CD4-positive, alpha-beta T cell treated with Interleukin-4 for 4 hours (primary cell): ENCODE results near the gene GOLGA2.

ENCODE experiments used
- DNase-seq: peaks from one replicate; pipeline ENCODE4 v3.0.0-alpha.2; 2020

GOLGA2 gene

DNA sequence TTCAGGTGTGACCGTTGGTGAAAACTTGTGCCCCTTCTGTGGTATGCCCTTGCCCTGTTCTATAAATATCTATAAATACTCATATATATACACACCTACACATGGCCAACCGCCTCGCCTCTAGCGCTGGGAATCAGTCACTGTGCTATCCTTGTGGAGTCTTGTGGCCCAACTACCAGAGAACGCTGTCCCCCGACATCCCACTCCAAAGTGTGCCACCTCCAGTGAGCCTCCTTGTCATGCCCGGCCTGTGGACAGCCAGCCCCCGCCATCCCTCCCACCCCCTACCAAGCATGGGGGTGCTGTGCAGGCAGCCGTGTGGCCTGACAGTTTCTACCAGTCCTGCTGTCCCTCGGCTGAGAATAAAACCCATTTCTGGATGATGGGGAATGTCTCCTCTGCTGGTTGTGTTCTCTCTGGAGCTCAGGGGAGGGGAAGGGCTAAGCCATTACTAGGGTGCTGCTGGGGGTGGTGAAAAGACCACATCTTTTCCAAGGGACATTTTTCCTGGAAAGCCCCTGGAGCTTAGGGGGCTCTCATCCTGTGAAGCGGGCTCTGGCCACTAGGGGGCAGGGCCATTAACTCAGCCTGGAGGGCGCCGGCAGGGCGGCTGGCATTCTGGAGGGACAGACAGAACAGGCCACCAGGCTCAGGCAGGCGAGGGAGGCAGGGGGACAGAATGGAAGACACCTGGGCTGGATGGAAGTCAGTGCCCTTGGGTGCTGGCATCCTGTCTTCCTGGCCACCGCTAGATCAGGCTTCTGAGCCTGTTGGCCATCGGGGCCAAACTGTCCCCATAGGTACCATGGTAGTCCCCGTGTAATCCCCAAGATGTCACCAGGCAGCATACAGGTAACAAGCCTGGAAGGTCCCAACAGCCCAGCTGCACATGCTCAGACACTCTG lies 20.7 kb downstream of the GOLGA2 start:
- DNase-seq, result peak; percentile 53

DNA sequence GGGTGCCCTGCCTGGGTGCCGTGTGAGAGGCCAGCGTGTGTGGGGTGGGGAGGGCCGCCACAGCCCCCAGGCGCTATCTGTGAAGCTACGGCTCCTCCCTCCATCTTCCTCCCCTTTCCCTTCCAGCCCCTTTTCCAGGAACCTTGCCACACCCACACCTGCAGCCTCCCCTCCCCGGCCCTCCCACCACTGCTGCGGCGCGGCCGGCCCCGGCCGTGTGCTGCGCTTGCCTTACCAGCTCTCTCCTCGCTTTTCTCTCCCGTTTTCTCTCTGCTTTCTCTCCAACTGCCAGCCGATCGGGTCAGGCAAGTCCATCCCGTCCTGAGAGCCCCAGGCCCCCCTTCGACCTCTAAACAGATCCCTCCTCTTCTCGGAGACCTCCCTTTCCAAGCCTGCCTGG lies 21.4 kb downstream of the GOLGA2 start:
- no peak for DNase-seq

DNA sequence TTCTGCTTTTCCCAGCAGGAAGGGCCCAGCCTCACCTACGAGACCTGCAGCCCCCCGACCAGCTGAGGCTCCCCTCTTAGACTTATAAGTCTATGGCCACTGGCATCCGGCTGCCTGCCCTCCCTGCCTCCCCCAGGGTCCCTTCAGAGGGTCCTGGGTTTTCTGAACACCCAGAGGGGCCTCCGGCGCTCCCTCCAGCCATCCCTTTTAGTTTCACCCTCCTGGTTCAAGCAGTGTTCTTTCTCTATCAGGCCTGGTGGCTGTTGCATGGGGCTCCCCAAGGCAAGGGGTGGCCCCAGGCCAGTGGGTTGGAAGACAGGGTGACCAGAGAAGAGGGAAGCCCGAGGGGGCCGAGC lies 21.8 kb downstream of the GOLGA2 start:
- DNase-seq, result no peak

DNA sequence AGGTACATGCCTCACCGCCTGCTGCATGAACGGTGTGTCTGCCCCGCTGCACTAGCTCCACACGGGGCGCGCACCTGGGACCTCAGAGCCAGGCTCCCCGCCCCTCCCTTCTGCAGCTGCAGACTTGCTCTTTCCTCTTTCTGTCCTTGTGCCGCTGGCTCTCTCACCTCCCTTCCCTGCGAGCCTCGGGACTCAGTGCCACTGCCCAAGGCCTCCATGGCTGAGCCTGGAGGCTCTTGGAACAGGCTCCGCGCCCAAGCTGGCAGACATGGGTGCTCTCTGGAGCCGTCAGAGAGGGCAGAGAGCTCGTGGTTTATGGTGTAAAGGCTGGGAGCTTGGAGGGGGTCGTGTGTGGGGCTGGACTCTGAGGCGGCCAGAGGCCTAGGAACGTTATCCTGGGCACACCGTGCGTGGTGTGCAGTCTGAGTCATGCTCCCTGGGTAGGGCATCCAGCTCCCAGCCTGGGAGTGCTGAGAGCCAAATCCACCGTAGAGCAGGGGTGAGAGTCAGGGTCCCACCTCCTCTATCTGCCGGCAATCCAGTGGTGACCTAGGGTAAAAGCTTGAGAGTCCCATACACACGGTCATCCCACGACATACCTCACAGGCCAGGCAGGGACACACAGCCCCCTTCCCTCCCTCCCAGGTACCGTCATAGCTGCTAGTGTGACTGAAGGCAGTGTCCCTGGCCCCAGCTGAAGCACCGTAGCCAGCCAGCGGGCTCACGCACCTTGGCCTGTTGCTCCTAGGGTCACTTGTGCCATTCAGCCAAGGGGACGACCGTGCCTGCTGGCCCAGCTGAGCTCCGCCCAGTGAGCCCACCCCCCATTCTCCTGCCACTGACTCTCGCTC lies 22.4 kb downstream of the GOLGA2 start:
- no peak for DNase-seq

DNA sequence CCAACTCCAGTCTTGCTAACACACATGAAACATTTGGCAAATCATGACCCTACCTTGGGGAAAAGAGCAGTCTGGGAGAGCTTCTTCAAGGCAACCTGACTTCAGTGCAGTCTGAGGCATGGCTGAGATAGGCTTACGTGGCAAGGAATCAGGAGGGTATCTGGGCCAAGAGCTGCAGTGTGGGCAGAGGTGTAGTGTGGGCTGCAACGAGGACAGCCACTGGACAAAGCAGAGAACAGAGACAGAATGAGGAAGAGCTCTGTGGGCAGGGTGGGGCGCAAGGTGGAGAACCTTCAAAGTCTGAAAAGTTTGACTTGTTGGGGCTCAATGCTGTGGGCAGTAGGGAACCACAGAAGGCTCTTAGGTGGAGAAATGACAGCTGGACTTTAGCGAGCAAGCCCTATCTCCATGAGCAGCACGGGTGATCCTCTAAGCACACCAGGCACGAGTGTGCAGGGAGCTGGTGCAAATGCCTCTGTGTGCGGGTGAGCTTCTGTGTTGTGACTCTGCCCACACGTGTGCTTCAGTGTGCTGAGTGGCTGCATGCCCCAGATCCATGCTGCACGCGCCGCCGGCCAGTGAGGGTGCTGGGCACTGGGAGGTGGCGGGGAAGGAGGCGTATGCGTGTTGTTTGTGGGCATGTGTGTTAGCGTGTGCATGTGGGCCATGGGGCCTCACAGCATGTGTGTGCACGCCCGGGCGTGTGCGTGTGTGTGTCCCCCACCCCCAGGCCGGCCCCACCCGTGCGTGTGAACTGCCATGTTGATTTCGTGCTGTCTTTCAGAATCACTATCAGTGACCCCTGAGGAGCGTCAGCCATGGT lies 23.3 kb downstream of the GOLGA2 start:
- DNase-seq, result no peak

DNA sequence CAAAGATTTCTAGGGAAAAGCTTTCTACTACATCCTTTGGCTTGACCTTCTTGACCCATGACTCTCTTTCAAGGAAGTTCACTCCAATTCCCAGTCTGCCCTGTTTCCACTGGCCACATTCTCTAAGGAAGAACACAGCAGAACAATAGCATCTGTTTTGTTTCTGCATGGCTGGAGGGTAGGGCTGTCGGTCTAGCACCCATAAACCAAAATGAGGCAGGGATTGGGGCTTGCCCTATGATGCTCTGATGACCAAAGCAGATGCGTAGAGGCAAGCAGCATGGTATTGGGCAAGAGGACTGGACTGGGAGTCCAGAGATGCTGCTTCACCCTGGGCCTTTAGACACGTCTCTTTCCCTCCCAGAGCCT lies 24.1 kb downstream of the GOLGA2 start:
- no peak for DNase-seq

DNA sequence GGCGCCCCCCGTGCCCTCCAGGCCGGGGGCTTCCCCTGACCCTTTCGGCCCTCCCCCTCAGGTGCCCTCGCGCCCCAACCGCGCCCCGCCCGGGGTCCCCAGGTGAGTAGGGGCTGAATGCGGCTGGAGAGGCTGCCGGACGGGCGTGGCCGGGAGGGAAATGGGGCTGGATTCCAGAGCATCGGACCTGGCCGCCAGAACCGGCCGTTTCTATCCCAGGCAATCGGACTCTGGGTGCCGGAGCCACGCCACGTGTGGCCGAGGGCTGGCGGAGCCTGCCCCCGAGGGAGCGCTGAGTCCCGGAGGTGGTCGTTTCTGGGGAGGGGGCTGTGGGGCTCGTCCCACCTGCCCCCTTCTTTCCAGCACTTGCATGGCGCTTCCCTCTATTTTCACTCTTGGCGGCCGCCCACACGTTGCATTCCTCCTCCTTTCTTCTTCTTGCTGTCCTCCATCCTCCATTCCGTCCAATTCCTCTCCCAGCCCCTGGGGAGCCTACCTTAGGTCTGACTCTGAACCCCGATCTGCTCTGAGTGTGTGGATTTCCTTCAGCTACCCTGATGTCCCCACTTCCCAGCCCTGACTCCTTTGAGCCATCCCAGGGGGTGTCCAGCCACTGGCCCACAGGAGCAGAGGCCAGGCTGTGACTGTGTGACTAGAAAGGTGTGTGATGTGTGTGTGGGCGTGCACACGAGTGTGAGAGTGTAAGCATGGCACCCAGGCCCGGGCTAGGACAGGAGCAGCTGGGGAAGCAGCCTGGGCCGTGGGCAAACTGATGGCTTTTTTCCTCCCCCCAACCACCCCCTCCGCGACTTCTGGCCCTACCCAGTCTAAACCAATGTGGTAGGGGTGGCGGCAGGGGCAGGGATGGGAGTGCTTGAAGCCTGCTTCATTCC lies 24.7 kb downstream of the GOLGA2 start:
- DNase-seq, result no peak

DNA sequence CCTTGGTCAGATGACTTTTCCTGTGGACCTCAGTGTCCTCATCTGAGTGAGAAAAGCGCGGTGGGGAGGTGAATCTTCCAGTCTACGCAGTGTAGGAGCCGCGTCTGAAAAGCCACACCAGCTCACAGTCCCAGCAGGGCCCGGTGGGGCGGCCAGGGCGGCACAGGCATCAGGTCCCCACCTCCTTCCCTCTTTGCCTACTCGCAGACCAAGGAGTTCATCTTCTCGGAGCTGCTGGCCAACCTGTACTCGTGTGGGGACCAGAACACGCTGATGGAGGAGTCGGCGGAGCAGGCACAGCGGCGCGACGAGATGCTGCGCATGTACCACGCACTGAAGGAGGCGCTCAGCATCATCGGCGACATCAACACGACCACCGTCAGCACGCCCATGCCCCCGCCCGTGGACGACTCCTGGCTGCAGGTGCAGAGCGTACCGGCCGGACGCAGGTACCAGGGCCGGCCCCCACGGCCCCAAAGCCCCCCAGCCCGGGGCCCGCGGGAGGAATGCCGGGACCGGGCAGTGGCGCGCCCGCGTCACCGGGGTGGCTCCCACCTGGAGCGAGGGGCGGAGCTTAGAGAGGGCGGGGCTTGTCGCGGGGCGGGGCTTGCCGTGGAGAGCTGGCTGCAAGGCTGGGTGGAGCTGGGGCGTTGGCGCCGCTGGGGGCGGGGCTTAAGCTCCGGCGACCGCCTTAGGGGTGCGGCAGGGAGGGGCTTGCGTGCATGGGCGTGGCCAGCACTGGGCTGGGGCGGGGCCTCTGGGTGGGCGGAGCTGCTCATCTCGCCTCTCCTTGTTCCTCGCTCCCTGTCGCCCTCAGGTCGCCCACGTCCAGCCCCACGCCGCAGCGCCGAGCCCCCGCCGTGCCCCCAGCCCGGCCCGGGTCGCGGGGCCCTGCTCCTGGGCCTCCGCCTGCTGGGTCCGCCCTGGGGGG lies 25.6 kb downstream of the GOLGA2 start:
- DNase-seq, result peak; percentile 94

DNA sequence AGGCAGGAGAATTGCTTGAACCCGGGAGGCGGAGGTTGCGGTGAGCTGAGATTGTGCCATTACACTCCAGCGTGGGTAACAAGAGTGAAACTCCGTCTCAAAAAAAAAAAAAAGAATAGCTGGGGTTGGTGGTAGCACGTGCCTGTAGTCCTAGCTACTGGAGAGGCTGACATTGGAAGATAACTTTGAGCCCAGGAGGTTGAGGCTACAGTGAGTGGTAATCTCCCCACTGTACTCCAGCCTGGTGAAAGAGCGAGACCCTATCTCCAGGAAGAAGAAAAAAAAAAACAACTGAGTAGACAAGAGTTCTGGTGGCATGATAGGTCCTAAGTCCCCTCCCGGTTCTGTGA lies 26.3 kb downstream of the GOLGA2 start:
- no peak for DNase-seq

DNA sequence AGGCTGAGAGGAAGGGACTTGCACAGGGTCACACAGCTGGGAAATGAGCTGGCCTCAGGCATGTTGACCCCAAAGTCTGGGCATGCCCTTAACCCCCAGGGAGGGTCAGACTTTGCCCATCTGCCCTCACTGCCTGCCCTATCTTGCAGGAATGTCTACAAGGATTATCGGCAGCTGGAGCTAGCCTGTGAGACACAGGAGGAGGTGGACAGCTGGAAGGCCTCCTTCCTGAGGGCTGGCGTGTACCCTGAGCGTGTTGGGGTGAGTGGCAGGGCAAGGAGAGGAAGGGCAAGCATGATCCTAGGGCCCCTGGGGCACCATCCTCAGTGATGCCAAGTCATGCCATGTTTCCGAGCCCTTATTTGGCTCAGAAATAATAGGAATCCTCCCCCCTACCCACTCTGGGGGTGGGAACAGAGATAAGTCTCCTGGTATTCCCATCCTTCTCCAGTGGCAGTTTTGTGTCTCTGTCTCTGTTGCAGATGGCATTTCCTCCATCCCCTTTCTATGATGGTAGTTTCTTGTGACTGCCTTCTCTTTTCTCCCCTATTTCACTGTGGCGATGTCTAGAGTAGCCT lies 28.5 kb downstream of the GOLGA2 start:
- DNase-seq, result no peak

DNA sequence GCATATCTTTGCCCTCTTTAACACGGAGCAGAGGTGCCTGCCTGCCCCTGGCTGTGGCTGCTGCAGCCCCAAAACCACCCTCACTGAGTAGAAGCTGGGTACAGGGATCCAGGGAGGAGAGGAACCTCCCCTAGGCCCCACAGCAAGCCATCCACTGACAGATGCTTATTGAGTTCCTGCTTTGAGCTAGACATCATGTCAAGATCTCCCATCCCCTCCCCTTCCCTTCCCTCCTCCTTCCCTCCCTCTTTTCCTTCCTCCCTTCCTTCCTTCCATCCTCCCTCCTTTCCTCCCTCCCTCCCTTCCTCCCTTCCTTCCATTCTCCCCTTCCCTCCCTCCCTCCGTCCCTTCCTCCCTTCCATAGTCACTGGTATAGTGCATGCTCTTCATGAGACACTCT lies 29.3 kb downstream of the GOLGA2 start:
- DNase-seq, result no peak

DNA sequence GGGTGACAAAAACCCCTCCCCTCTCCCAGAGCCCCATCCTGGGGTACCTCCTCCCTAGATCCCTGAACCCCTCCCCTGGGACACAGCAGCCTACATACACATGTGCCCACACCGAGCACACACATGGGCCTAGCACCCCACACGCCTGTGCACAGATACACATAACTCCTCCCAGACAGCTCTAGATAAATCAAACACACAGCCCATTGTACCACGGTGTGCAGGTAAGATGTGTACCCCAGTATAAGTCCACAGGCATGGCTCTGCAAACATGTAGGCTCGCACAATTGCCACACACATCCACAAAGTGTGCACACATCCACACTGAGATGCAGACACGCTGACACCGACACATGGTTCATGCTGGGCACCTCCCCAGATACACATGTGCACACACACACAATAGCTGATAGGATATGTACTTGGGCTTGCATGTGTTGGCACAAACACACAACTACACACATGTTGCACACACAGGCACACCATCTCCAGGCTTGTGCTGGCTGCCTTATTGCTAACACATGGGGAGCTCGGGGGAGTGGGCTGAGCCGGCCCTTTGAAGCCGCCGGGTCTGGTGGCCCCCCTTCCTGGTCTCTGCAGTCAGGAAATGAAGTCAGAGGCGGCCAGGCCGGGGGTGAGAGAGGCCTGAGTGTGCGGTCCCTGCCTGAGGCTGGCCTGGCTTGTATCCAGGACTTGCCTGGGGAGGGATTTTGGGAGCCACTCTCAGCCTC lies 30.2 kb downstream of the GOLGA2 start:
- DNase-seq, result no peak

DNA sequence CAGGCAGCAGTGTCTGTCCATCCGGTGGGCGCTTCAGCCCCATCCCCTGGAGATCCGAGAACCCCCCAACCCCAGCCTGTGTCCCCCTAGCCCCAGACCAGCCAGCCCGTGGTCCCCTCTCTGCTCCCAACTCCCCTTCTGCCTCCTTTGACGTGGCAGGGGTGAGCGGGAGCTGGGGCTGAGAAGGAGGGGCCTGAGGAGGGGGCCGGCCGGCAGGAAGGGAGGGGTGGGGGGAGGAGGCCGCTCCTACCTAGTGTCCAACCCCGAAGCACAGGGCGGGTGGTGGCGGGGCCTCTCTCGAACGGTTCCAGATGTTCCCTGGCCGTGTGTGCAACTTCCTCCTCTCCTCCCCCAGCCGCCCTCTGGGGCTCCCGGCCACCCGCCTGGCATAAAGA lies 31.0 kb downstream of the GOLGA2 start:
- DNase-seq, result no peak

DNA sequence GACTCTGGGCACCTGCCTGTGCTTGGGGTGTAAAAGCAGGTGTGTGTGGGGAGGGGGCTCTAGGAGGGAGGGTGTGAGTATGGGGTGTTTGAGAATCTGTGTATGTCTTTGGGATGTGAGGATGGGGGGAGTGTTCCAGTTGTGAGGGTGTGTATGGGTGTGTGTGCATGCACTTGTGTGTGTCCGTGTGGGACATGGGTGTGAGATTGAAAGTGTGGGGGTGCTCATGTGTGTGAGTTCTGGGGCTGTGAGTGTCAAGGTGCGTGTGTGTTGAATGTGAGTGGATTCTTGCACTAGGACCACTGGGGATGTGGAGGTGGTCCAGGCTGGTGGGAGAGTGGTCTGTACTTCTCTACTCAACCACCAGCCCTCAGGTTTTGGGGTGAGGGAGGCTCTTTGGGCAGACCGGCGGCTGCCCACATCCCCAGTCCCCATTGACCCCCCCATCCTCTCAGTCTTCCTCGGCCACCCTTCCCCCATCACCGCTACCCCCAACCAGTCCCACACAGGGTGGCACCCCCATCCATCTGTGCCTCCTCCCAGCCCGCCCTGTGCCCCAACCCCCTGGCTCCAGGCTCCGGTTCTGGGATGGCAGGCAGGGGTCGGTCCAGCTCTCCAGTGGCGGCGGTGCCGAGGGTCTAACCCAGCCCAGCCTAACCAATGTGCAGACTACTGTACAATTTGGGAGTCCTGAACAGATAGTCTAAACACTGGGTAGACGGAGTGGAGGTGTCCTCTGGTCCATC lies 31.5 kb downstream of the GOLGA2 start:
- DNase-seq, result no peak

DNA sequence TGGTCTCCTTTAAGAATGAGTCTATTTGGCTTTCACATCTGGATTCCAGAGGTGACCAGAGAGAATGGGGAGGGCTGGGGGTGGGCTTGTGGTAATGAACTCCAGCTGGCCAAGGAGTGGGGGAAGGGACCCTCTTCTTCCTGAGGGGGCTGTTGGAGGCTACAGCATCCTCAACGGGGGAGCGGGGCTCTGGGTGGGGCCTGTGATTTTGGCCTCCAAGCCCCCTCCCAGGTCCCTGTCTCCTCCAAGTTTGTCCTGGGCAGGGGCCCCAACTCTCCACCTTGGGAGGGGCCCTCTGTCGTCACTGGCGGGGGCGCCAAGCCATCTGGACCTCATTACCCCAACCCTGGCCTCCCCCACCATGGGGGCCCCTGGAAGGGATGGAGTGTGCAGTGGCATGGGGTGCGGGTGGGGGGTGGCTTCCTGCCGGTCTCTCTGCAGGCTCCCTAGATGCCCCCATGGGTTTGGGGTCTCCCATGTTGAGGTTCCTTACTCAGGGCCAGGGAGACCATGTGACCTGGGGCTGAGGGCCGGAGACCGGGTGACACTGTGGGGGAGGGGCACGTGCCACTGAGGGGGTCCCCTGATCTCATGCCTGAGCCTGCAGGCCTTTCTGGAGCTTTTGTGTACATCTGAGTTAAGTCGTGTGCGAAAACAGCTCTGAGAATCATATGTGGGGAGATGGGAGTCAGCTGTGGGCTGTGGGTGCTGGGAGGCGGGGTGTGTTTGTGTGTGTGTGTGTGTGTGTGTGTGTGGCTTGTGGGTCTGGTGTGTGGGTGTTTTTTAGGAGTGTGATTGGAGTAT lies 32.4 kb downstream of the GOLGA2 start:
- no peak for DNase-seq

DNA sequence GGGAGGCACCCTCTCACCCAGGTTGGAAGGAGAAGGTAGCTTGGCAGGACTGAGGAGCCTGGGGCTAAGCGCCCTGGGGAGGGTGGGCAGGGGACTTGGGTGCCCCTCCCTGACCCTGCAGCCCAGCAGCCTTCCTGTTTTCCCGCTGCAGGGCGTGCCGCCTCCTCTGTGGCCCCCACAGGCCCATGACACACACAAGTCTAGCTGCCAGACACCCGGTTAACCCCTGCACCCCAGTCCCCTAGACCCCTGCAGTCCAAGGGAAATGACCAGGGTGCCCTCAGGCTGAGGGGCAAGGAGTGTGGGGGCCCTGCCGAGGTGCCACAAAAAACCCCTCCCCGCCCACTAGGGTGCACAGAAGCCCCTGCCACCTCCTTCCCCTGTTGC lies 33.0 kb downstream of the GOLGA2 start:
- no peak for DNase-seq

DNA sequence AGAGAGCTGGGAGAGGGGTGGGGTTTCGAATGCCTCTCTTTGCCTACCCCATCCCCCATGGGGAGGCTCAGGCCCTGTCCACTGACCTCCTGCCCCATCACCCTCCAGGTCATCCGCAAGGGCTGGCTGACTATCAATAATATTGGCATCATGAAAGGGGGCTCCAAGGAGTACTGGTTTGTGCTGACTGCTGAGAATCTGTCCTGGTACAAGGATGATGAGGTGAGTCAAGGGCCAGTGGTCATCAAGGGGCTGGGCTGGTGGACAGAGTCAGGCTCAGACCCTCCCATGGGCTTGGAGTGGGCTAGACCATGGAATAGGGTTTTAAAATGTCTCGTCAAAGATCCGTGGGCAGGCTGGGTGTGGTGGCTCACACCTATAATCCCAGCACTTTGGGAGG lies 33.7 kb downstream of the GOLGA2 start:
- DNase-seq, result no peak

DNA sequence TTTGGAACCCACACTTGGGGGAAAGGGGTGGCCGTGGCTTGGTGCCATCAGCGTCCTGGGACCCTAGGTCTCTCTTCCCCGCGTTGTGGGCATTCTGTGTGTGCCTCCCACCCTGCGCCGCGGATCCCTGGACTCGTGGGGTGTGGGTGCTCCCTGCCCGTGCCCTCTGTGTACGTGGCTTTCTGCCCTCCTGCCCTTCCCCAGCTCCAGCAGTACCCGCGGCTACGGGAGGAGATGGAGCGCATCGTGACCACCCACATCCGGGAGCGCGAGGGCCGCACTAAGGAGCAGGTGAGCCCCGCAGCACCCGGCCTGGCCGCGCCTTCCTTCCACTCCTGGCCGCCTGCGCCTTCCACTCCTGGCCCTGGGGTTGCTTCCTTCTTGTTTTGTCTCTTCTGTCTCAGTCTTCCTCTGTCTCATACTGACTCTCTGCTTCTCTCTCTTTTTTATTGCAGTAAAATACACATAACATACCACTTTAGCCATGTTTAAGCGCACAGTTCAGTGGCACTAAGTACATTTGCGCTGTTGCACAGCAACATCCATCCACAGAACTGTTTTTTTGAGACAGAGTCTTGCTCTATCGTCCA lies 41.9 kb downstream of the GOLGA2 start:
- DNase-seq, result no peak
